ENCODE results near the gene RAB26.

The RAB26 gene

DNA sequence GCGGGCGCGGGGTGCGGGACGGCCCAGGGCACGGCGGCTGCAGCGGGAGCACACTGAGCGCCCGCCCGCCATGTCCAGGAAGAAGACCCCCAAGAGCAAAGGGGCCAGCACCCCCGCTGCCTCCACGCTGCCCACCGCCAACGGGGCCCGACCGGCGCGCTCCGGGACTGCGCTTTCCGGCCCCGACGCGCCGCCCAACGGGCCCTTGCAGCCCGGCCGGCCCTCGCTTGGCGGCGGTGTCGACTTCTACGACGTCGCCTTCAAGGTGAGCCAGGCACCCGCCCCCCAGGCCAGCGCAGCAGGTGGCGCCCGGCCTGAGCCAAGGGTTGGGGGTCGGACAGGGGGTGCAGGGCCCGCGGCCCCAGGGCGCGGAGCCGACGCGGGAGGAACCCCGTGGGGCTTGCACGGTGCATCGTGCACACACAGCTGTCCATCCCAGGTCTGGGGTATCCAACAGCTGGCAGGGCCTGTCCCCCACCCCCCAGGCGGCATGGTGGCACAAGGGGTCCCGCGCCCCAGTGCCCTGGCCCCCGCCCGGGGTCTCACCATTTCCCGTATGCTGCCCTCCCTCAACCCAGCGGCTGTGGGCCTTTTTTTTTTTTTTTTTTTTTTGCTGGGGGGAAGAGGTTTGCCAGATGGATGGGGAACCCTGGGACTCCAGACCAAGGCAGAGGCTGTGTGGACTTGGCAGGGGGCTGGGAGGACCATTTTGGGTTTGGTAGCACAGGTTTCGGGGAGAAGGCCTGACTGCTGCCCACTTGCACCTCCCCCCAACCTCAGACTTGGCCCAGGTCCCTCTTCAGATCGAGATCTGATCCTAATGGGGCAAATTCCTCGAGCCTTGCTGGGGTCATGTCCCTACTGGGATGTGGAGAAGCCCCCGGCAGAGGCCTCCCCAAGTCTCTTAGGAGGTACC lies 547 bp downstream of the RAB26 start:
- 0 out of 2 replicates have a peak, but pooled peaks cover 5% of the 10 kb centered on the region for H3F3A ChIP-seq (ENCODE audit: insufficient read depth, low read length)
- H4K20me1 ChIP-seq (ENCODE audit: insufficient read depth, low read length) = no peaks in the 10 kb centered on the region
- H3K4me1 ChIP-seq (ENCODE audit: insufficient read depth, low read length, severe bottlenecking) = peaks cover 55% of the 10 kb centered on the region

DNA sequence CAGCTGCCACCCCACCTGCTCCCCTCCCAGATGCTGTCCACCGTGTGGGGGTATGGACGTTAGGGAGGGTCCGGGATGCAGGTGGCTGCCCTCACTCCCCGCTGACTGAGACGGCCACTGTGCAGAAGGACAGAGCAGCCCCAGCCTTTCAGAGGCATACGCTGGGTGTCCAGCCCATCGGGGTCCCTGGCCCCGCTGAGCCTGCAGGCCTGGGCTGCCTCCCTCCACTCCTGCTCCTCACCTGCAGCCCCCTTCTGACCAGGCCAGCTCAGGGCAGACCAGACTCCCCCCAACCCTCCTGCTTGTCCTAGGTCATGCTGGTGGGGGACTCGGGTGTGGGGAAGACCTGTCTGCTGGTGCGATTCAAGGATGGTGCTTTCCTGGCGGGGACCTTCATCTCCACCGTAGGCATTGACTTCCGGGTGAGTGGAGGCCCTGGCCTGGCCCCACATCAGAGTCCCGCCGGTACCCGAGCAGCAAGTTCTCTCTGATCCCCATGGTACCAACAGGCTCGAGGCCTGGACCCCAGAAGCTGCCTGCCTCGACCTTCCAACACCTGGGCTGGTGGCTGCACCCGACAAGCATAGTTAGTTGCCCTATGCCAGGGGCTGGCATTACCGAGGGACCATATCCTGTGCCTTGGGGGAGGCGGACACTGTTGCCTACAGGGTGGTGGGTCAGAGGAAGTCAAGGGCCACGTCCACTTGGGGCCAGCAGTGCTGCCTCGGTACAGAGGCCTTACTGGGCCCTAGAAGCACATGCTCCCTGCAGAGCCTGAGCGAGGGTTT lies 1.4 kb downstream of the RAB26 start:
- Histone ChIP-seq H3F3A (ENCODE audit: insufficient read depth, low read length) (0 out of 2 replicates have a peak, but pooled peaks cover 5% of the 10 kb centered on the region), H3K9ac (ENCODE audit: low read length) (no peak overlapping the region; the same call in 1 of the 2 replicates), H3K79me2 (ENCODE audit: insufficient read depth, low read length) (no peaks in the 10 kb centered on the region), H3K4me3 (ENCODE audit: low read depth, low read length, poor library complexity, severe bottlenecking) (peak overlapping the region; percentile 45), H3K36me3 (ENCODE audit: insufficient read depth, low read length) (peaks cover 41% of the 10 kb centered on the region), H2AFZ (ENCODE audit: low read length) (no peak overlapping the region), H4K20me1 (ENCODE audit: insufficient read depth, low read length) (no peaks in the 10 kb centered on the region), H3K4me2 (ENCODE audit: low read length) (peak overlapping the region; percentile 96), H3K9me2 (ENCODE audit: low read depth, low read length) (no peaks in the 10 kb centered on the region), H3K27me3 (ENCODE audit: insufficient read depth, low read length) (no peaks in the 10 kb centered on the region), H3K27ac (ENCODE audit: low read depth, low read length, poor library complexity, severe bottlenecking) (no peak overlapping the region), H3K9me3 (ENCODE audit: low read length) (no peaks in the 10 kb centered on the region), H3K4me1 (ENCODE audit: insufficient read depth, low read length, severe bottlenecking) (peaks cover 58% of the 10 kb centered on the region)
- TF ChIP-seq, protein P1, sequence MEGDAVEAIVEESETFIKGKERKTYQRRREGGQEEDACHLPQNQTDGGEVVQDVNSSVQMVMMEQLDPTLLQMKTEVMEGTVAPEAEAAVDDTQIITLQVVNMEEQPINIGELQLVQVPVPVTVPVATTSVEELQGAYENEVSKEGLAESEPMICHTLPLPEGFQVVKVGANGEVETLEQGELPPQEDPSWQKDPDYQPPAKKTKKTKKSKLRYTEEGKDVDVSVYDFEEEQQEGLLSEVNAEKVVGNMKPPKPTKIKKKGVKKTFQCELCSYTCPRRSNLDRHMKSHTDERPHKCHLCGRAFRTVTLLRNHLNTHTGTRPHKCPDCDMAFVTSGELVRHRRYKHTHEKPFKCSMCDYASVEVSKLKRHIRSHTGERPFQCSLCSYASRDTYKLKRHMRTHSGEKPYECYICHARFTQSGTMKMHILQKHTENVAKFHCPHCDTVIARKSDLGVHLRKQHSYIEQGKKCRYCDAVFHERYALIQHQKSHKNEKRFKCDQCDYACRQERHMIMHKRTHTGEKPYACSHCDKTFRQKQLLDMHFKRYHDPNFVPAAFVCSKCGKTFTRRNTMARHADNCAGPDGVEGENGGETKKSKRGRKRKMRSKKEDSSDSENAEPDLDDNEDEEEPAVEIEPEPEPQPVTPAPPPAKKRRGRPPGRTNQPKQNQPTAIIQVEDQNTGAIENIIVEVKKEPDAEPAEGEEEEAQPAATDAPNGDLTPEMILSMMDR (IDR thresholded peaks at IDR 0.05; ENCODE audit: low read length) = no peak
- TF ChIP-seq EZH2 (IDR thresholded peaks at IDR 0.05; ENCODE audit: borderline replicate concordance, low read length) = no peak

More for the DNA sequence above, 547 bp downstream of the RAB26 start:
- H3K9me3 ChIP-seq (ENCODE audit: low read length) = no peaks in the 10 kb centered on the region
- H3K9ac ChIP-seq (ENCODE audit: low read length) = peak overlapping the region; percentile 7; the same call in 1 of the 2 replicates
- H3K4me2 ChIP-seq (ENCODE audit: low read length) = peak overlapping the region; percentile 96
- H3K27ac ChIP-seq (ENCODE audit: low read depth, low read length, poor library complexity, severe bottlenecking) = no peak overlapping the region
- H3K36me3 ChIP-seq (ENCODE audit: insufficient read depth, low read length) = peaks cover 32% of the 10 kb centered on the region
- H3K27me3 ChIP-seq (ENCODE audit: insufficient read depth, low read length) = no peaks in the 10 kb centered on the region
- no peaks in the 10 kb centered on the region for H3K79me2 ChIP-seq (ENCODE audit: insufficient read depth, low read length)
- peak overlapping the region; percentile 45 for H3K4me3 ChIP-seq (ENCODE audit: low read depth, low read length, poor library complexity, severe bottlenecking)
- H3K9me2 ChIP-seq (ENCODE audit: low read depth, low read length) = no peaks in the 10 kb centered on the region
- no peak overlapping the region for H2AFZ ChIP-seq (ENCODE audit: low read length)
- TF ChIP-seq EZH2 (IDR thresholded peaks at IDR 0.05; ENCODE audit: borderline replicate concordance, low read length) = no peak
- TF ChIP-seq, protein P1 (IDR thresholded peaks at IDR 0.05; ENCODE audit: low read length) = no peak

DNA sequence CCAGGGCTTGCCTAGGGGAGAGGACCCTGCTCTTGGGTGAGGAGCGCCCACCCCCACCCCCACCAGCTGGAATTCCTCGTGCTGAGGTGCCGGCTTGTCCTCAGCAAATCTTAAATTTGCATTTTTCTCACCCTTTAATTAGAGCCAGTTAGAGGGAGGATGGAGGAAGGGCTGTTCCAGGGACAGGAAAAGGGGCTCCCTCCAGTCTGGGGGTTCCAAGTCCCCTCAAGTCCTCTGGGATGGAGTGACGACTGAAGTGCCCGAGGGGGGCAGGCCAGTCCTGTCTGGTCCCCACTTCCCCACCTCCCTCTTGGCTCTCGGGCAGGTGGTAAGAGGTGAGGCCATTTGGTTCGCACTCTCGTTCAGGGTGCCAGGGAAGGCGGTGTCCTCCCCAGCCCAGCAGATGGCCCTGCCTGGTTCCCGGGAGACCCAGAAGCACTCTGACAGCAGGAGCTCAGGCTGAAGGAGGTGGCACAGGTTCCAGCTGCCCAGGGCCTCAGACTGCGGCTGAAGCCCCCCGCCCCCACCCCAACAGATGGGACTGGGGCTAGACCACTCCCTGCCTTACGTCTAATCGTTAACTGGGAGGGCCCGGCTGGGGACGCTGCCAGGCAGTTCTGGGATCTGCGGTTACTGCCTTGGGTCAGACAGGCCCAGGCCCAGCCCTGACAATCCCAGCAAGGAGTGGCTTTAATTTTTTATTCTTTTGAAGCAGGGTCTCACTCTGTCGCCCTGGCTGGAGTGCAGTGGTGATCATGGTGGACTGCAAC lies 2.2 kb downstream of the RAB26 start:
- Histone ChIP-seq H3K9me3 (ENCODE audit: low read length) (no peaks in the 10 kb centered on the region), H3K27me3 (ENCODE audit: insufficient read depth, low read length) (no peaks in the 10 kb centered on the region), H3K36me3 (ENCODE audit: insufficient read depth, low read length) (peaks cover 43% of the 10 kb centered on the region), H3K9ac (ENCODE audit: low read length) (no peak overlapping the region; the same call in 1 of the 2 replicates), H4K20me1 (ENCODE audit: insufficient read depth, low read length) (no peaks in the 10 kb centered on the region), H2AFZ (ENCODE audit: low read length) (no peak overlapping the region), H3K4me2 (ENCODE audit: low read length) (peak overlapping the region; percentile 96), H3K4me3 (ENCODE audit: low read depth, low read length, poor library complexity, severe bottlenecking) (peak overlapping the region; percentile 30), H3F3A (ENCODE audit: insufficient read depth, low read length) (0 out of 2 replicates have a peak, but pooled peaks cover 5% of the 10 kb centered on the region), H3K4me1 (ENCODE audit: insufficient read depth, low read length, severe bottlenecking) (peaks cover 58% of the 10 kb centered on the region), H3K79me2 (ENCODE audit: insufficient read depth, low read length) (no peaks in the 10 kb centered on the region), H3K27ac (ENCODE audit: low read depth, low read length, poor library complexity, severe bottlenecking) (no peak overlapping the region), H3K9me2 (ENCODE audit: low read depth, low read length) (no peaks in the 10 kb centered on the region)
- TF ChIP-seq, protein P1 (IDR thresholded peaks at IDR 0.05; ENCODE audit: low read length) = no peak
- TF ChIP-seq EZH2 (IDR thresholded peaks at IDR 0.05; ENCODE audit: borderline replicate concordance, low read length) = no peak

Measured in OCI-LY1 (cell line).